ENCODE results near the gene SNRPA1.
"Not testable (repeated sequence)": the region's sequence is repeated elsewhere in the genome, so short reads cannot be mapped to it uniquely, and the experiment has no call there.

SNRPA1 gene

DNA sequence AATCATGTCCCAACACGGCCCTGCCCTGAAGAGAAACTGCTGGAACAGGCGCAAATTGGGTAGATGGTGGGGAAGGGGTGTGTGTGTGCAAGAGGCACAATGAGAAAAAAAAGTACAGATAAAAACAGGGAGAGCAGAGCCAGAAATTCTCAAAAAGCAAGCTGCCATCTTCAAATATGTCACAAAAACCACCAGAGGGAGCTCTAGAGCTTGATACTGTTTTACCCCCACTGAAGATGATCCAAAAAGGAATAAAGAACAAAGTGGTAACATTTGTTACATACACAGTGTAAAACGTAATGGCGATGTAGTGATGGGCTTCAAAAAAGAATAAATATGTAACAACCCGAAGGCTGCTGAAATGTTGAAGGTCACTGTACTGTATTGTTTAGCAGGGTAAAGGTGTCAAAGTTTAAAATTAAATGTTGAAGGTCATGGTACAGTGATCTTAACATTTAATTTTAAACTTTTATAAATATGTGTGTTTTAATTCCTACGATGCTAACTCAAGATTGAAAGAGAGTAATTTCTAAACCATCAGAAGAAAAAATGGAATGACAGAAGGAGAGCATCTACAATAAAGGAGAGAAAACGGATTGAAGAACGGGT lies 6.0 kb downstream of the SNRPA1 start:
- peak; percentile 53 for DNase-seq

DNA sequence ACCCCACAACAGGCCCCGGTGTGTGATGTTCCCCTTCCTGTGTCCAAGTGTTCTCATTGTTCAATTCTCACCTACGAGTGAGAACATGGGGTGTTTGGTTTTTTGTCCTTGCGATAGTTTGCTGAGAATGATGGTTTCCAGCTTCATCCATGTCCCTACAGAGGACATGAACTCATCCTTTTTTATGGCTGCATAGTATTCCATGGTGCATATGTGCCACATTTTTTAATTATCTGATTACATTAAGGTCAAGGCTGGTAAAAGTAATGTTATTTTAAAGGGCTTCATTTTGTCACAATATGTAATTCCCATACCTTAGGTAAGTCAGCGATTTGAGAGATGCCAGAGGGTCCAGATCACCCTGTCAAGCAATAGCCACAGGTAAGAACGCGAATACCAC lies 7.7 kb downstream of the SNRPA1 start:
- DNase-seq: not testable (repeated sequence)

DNA sequence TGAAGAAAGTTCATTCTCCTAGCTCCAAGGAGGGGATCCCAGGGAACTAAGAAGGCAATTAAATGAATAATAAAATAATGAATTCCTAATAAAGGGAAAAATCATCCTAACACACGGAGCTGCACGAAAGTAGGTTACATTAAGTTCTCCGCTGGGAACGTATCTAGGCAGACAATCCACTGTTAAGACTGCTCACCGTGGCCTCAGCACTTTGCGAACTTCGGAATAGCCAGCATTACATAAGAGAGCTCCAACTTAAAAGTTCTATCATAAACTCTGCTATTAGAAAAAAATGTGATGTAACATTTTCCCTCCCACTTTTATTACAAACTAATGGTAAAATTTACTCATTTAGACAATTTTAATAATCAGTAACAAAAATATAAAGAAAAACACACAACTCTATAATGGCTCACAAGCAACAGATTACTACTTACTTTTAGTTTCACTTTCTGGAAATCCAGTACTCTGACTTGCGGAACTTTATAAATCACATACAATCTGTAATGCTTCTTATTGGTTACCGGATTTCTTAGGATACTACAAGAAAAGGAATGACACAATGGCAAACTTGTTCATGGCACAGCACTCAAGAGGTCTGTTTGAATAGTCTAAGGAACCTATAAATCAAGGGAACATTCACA lies 8.5 kb downstream of the SNRPA1 start:
- no peak for DNase-seq

DNA sequence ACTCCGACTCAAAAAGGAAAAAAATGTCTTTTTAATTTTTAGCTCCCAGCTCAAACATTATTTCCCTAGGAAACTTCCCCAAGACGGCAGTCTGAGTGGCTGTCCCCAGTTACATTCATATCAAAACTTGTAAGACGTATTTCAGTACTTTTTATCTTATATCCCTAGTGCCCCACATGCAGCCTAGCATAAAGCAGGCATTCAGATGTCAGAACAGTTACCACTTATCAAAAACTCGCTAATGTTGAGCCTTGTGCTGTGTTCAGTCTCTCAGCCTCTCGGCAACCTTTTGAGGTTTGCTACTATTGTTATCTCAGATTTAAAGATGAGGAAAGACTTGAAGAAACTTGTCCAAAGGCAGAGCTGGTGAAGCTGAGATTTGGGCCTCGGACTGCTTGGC lies 11.1 kb downstream of the SNRPA1 start:
- no peak for DNase-seq

- DNase-seq: no peak
These were observed 15.0 kb downstream of the SNRPA1 start for GRCh38 chr15:101280007-101280406.

- DNase-seq: no peak
These were observed 17.0 kb downstream of the SNRPA1 start for GRCh38 chr15:101277943-101278564.

DNA sequence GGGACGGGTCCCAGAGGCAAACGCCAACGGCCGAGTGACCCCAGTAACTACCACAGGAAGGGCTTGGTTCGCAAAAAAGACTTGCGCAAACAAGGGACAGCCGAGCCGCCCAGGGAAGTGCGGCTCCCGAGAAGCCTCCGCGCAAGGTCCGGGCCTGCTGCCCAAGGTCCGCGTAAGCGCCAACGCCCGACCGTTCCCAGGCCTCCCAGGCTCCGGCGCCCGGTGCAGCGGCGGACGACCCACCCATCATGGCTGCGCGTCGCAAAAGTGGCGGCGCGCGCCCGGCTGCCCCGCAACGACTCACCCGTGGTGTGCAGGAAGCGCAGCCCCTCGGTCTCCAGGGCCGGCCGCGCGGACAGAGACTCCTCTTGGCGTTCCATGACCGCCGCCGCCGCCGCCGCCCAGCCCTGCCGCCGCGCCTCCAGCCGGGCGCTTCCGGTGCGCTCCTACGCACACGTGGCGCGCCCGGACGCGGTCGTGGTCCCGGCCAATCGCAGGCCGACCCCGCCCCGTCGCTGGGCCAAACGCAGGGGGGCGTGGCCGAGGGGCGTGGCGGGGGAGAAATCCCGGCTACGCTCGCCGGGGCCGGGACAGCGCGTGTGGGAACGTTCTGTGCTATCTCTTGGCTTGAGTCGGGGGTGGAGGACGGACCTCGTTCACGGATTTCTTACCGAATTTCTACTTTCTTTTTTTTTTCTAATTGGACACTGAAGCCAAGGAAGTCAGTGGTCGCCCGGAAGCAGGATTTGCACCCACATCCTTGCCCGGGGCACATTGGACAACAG lies 17.8 kb downstream of the SNRPA1 start, which contains the start of gene SELENOS:
Gene SELENOS, minus strand, starts transcription at position 448 of the 785 bp plus-strand sequence. Its CDS starts 68 bp downstream, at position 380.
- peak; percentile 79 for DNase-seq

DNA sequence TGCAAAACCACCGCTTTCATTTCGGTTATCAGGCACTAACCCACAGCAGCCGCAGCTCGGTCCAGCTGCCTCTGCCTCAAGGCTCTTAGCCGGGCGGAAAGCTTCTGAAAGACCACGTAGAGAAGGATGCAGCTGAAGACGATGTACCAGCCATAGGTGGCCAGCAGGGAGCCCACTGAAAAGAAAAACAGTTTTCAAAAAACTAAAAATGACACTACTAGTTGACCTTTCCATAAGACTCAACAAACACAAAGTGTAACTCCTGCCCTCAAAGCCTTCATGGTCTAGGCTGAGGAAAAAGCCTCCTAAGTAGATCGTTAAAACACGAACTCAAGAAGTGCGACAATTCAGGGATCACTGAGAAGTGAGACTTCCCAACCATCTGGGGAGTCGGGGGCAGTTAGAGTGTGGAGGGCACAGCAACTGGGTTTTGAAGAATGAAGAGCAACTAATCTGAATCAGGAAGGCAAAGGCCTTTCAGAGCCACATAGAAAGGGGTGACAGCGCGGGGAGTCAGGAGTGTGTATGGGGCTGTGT lies 18.5 kb downstream of the SNRPA1 start:
- peak; percentile 19 for DNase-seq

- DNase-seq: no peak
These were observed 20.0 kb downstream of the SNRPA1 start for GRCh38 chr15:101275018-101275417.

DNA sequence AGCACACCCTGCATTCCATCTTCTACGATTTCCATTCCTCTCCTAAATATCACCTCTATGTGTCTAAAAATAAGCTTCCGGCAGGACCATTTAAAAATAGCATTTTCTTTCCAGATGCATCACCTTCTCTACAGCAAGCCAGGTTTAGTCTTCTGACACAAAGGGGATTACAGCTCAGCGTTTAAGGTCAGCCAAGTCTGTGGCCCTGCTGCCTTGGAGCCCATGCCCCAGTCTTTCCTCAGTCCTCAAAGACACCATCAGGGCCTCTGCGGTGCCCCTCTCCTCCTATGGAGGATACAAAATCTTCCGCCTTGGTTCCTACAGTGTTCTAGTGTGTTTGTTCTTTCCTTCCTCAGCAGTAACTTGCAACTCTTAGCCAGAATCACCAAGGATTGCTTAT lies 21.5 kb downstream of the SNRPA1 start:
- DNase-seq: no peak

GRCh38 chr15:101272584-101272983 lies 22.5 kb downstream of the SNRPA1 start:
- DNase-seq: no peak

- no peak for DNase-seq
These were observed 25.4 kb downstream of the SNRPA1 start for GRCh38 chr15:101269479-101270223.

GRCh38 chr15:101267320-101268104 lies 27.5 kb downstream of the SNRPA1 start:
- peak; percentile 42 for DNase-seq

- DNase-seq: no peak
These were observed 28.3 kb downstream of the SNRPA1 start for GRCh38 chr15:101266787-101267186.

DNA sequence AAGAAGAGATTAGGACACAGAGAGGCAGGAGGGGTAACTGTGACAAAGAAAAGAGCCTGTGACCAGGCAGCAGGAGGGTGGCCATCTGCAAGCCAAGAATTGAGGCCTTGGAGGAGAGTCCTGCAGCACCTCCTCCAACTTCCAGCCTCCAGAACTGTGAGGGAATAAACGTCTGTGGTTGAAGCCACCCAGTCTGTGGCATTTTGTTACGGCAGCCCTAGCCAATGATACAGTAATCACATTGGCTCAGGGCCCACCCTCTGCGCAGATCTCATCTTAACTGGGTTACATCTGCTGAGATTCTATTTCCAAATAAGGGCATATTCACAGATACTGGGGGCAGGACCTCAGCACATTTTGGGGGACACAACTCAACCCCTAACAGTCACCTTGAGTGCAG lies 29.0 kb downstream of the SNRPA1 start:
- DNase-seq: no peak

DNA sequence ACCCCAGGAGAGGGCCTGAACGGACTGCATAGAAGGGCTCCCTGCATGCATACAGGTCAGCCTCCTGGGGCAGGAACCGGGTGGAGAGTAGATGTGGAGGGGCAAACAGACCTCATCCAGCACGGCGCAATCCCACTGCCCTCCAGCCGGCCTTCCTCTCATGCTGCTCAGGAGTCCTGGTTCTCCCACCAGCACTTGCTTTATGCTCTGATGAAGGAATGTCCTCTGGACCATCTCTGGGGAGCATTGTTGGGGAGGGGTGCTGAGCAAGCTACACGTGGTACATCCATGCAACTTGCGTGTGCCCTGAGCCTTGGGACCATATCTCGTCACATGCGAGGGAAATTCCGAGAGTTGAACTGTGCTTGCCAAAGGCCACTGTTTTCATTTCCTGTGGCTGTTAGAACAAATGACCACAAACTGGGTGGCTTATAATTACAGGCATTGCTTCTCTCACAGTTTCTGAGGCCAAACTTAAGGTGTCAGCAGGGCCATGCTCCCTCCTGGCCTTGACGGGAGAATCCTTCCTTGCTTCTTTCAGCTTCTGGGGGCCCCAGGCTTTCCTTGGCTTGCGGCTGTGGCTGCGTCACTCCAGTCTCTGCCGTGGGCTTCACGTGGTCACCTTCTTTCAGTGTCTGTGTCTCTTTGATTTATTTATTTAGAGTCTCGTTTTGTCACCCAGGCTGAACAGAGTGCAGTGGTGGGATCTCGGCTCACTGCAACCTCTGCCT lies 30.0 kb downstream of the SNRPA1 start:
- peak; percentile 33 for DNase-seq

- DNase-seq: no peak
These were observed 31.0 kb downstream of the SNRPA1 start for GRCh38 chr15:101264011-101264410.

DNA sequence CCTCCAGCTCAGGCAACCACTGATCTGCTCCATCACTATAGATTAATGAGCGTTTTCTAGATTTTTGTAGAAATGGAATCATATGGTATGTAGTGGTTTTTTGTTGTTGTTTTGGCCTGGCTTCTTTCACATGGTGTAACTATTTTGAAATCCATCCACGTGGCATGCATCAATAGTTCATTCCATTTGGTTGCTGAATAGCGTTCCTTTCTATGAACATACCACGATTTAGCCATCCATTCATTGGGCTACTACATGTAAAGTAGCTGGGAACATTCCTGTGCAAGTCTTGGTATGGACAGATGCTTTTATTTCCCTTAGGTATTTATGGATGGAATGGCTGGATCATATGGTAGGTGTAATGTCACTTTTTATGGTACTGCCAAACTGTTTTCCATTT lies 32.5 kb downstream of the SNRPA1 start:
- DNase-seq: no peak

GRCh38 chr15:101258238-101259144 lies 36.6 kb downstream of the SNRPA1 start:
- DNase-seq: peak; percentile 56

GRCh38 chr15:101256757-101257156 lies 38.3 kb downstream of the SNRPA1 start:
- peak; percentile 43 for DNase-seq
